Liver (tissue), 2 donors: ENCODE data around the gene CWC27.

Experiments
- GABPA ChIP-seq, 2 donors: IDR thresholded peaks in 1 of 2; conservative IDR thresholded peaks in 1 of 2; 2 replicates each; pipeline ENCODE4 v1.6.1; 2016; ENCODE audit warnings: antibody characterized with exemption in 2 of 2, mild to moderate bottlenecking in 1 of 2, moderate library complexity in 1 of 2
- HNF4A ChIP-seq, 2 donors: conservative IDR thresholded peaks; 2 replicates each; pipeline ENCODE4 v1.6.1; 2016; ENCODE audit warnings: antibody characterized with exemption in 2 of 2, mild to moderate bottlenecking in 2 of 2
- donor health status: healthy.

GRCh38 chr5:64925123-64925522 lies 156.4 kb downstream of the CWC27 start:
- TF ChIP-seq GABPA (IDR thresholded peaks at IDR 0.05 in 1 of 2, conservative IDR thresholded peaks at IDR 0.05 in 1 of 2) (no peak), HNF4A (conservative IDR thresholded peaks at IDR 0.05) (no peak)
